Activated CD4-positive, alpha-beta memory T cell treated with anti-CD3 and anti-CD28 coated beads for 36 hours (primary cell): ENCODE measurements around the gene GPER1. TPM values are rescaled to one million over a fixed set of nuclear protein-coding genes. Genes with fewer than 3 reads are reported as not detected.

Experiments
- CTCF ChIA-PET: fragments of 350-600 bp; sonication (Branson Sonifier 250); formaldehyde crosslinking; loops from one replicate; lab custom pipeline; 2021; ENCODE audit warnings: antibody characterized with exemption, inconsistent platforms; lab: Charles Lee
- POLR2A ChIA-PET: fragments of 350-600 bp; sonication (Branson Sonifier 250); formaldehyde crosslinking; loops from one replicate; lab custom pipeline; 2021; ENCODE audit warnings: antibody characterized with exemption; lab: Charles Lee
- DNase-seq: peaks from one replicate; pipeline ENCODE4 v3.0.0-alpha.2; 2020
- H3K27ac Mint-ChIP-seq: one replicate; pipeline ENCODE4 v1.8.0; 2021; ENCODE audit warnings: mixed read lengths
- H3K27me3 Mint-ChIP-seq: one replicate; pipeline ENCODE4 v1.8.0; 2021; ENCODE audit warnings: mixed read lengths
- H3K36me3 Mint-ChIP-seq: one replicate; pipeline ENCODE4 v1.8.0; 2021; ENCODE audit warnings: mixed read lengths
- H3K4me1 Mint-ChIP-seq: one replicate; pipeline ENCODE4 v1.8.0; 2021; ENCODE audit warnings: low read depth, mixed read lengths
- H3K4me3 Mint-ChIP-seq: one replicate; pipeline ENCODE4 v1.8.0; 2021; ENCODE audit warnings: mild to moderate bottlenecking, mixed read lengths
- H3K9me3 Mint-ChIP-seq: one replicate; pipeline ENCODE4 v1.8.0; 2021; ENCODE audit warnings: mixed read lengths
- intact Hi-C: fragments of 100-400 bp; cut with micrococcal nuclease; formaldehyde crosslinking; loops from one replicate; pipeline ENCODE4 v1.15.1; 2023
- total RNA-seq, 2 experiments: library from RNA; stranded (reverse); gene quantifications; one replicate each; pipeline ENCODE4 v1.2.3, GENCODE V29; 2021

The GPER1 gene
- total RNA-seq, 2 experiments from 2014 or later, result 0.12 to 0.22 TPM

DNA sequence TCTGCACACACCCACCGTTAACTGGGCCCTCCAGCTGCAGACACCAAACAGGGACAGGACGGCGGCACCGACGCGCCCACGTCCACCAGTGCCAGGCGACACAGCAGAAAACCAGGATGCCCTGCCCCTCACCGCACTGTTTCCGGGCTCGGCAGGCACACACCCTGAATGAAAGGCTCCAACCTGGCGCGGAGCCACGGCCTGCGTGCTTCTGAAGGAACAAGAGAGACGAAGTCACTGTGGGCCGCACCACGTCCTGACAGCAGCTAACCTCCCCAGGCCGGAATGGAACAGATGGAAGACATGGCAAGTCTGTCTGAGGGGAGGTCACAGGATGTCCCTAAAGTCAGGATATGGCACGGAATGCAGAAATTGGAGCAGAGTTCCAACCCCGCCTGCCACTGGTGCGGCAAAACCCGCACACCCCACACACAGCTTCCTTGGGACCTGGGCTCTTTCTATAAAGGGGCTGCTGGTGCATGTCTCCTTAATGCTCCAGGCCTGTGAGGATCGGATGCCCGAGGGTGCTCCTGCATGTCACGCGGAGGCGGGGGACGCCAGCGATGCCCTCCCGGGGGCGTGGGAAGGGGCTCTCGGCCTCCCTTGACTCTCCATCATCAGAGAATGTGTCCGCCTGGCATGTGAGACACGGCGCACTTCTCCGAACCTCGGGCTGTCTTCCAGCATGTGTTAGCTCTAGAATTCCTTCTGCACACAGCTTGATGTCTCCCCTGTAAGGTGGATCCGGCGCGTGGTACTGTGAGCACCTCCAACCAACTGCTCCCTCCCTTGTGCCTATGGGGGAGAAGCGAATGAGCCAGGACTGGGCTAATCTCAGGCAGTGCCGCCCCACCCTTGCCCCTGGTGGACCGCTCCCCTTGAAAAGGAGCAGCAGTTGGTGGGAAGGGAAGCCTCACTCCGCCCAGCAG is 3.9 kb upstream of the GPER1 start:
- intact Hi-C loops, result no loop called here
- no peaks in the 10 kb centered on the region for H3K9me3 Mint-ChIP-seq
- no peak overlapping the region for H3K27ac Mint-ChIP-seq
- no peaks in the 10 kb centered on the region for H3K27me3 Mint-ChIP-seq
- H3K4me1 Mint-ChIP-seq, result peaks cover 14% of the 10 kb centered on the region
- POLR2A ChIA-PET, result no interaction called here
- H3K4me3 Mint-ChIP-seq, result no peak overlapping the region
- CTCF ChIA-PET, result interaction anchor here (0.8 to 2.9 kb wide), 3 partner anchors 18 to 93 kb away, joined by 3 to 19 read pairs (median 3); no protein-coding TSS in a partner anchor
- DNase-seq, result no peak
- no peaks in the 10 kb centered on the region for H3K36me3 Mint-ChIP-seq

DNA sequence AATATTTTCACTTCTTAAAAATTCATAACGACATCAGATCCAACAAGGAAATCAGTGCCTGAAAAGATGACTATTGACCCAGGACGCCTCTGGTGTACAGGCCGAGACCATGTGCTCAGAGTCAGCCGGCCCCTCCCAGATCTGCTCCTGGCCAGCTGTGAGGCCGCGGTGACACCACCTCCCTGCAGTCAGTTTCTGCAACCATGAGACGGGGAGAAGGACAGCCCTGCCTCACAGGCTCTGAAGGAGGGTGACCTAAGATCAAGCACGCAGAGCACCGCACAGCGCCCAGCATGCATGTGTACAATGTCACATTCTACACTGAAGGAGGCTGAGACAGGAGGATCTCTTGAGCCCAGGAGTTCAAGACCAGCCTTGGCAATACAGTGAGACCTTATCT is 2.6 kb upstream of the GPER1 start:
- intact Hi-C loops, result no loop called here
- no peak overlapping the region for H3K4me3 Mint-ChIP-seq

DNA sequence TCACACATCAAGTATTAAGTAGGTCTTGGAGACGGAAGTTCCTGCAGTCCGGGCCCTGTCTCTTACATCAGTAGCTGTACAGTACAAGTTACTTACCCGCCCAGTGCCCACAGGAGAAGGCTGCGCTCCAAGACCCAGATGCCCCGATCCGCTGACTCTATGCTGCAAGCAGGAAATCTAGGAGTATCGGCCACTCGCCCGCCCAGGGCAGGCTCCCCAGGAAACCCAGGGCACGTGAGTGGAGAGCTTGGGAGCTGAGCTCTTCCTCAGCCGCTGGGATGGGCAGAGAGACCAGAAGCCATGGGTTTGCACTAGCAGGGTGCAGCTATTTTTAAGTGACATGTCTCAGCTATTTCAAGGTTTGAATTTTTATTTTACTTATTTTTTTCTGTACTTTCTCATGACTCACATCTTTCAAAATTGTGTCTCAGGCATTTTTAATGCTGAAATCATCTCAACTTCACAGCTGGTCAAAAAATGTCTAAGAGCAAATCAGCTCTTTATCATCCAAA is 1.9 kb upstream of the GPER1 start:
- Mint-ChIP-seq H3K4me1 (peaks cover 14% of the 10 kb centered on the region), H3K36me3 (no peaks in the 10 kb centered on the region), H3K4me3 (no peak overlapping the region), H3K27me3 (no peaks in the 10 kb centered on the region), H3K9me3 (no peaks in the 10 kb centered on the region), H3K27ac (no peak overlapping the region)
- no peak for DNase-seq
- ChIA-PET POLR2A (no interaction called here), CTCF (interaction anchor here (0.6 to 2.9 kb wide), 23 partner anchors 10 to 1004 kb away, joined by 3 to 19 read pairs (median 4); a partner anchor contains a TSS)
- intact Hi-C loops, result loop anchor here (2.0 kb wide), 1 partner anchor 53 kb away; a partner anchor contains a TSS

More for the DNA sequence above, 2.6 kb upstream of the GPER1 start:
- CTCF ChIA-PET, result interaction anchor here (1.3 to 2.9 kb wide), 6 partner anchors 20 to 91 kb away, joined by 3 to 19 read pairs (median 14); no protein-coding TSS in a partner anchor
- Mint-ChIP-seq H3K9me3 (no peaks in the 10 kb centered on the region), H3K27me3 (no peaks in the 10 kb centered on the region), H3K36me3 (no peaks in the 10 kb centered on the region), H3K27ac (no peak overlapping the region), H3K4me1 (peaks cover 14% of the 10 kb centered on the region)
- DNase-seq, result no peak
- POLR2A ChIA-PET, result no interaction called here

DNA sequence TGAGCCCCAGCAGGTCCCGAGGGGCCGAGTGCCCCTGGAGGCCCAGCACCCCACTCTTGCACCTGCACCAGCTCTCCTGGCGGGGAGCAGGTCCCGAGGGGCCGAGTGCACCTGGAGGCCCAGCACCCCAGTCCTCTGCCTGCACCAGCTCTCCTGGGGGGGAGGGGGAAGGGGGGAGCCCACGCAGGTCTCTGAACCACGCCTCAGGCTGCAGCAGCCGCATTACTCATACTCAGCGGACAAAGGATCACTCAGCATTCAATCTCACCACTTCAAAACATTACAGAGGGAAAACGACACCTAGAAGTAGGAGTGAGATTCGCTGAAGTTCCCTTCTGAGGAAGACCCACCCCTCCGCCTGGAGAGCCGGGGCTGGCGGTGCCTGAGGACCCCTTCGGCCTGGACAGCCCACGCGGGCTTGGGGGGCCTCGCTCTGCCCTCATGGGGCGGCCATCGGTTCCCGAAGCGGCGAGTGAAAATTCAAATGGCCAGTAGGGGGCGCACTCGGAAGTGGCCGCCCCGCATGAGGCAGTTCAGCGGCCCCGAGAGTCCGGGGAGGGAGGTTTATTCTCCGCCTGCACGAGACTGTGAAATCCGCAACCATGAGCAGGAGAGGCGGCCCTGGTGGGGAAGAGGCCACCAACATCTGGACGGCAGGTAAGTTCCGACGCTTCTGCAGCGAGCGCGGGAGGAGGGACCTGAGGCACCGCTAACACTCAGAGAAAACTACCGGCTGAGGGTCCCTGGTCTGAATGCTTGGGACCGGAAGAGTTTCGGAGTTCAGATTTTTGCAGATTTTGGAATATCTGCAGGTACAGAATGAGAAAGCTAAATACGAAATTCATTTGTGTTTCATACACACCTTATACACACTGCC is 1.1 kb upstream of the GPER1 start:
- Mint-ChIP-seq H3K27ac (no peak overlapping the region), H3K36me3 (peaks cover under 1% of the 10 kb centered on the region), H3K4me3 (peak overlapping the region; percentile 54), H3K9me3 (no peaks in the 10 kb centered on the region), H3K27me3 (no peaks in the 10 kb centered on the region), H3K4me1 (peaks cover 14% of the 10 kb centered on the region)
- CTCF ChIA-PET, result interaction anchor here (0.6 to 2.9 kb wide), 23 partner anchors 9 to 1004 kb away, joined by 3 to 19 read pairs (median 4); a partner anchor contains a TSS
- POLR2A ChIA-PET, result no interaction called here
- intact Hi-C loops, result loop anchor here (1.0 to 2.0 kb wide), 2 partner anchors 52 to 89 kb away; a partner anchor contains a TSS
- peak; percentile 81 for DNase-seq

DNA sequence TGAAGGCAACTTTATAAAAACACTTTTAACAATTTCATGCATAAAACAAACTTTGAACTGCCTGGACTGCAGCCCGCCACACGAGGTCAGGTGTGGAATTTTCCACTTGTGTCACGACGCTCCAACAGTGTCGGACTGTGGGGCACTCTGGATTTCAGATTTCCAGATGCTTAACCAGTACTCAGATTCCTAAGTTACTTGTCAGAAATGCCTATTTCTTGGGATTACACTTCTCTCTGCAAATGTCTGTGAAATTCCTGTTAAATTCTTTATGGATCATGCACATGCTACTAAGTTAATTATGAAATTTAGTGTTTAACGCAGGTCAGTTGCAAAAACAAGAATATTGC is 473 bp upstream of the GPER1 start:
- no peak for DNase-seq
- Mint-ChIP-seq H3K27me3 (no peaks in the 10 kb centered on the region), H3K4me3 (no peak overlapping the region), H3K36me3 (peaks cover 2% of the 10 kb centered on the region), H3K9me3 (no peaks in the 10 kb centered on the region), H3K27ac (no peak overlapping the region), H3K4me1 (peaks cover 14% of the 10 kb centered on the region)
- intact Hi-C loops, result loop anchor here (1.0 to 2.0 kb wide), 2 partner anchors 51 to 89 kb away; a partner anchor contains a TSS
- POLR2A ChIA-PET, result no interaction called here
- CTCF ChIA-PET, result interaction anchor here (0.8 to 2.0 kb wide), 3 partner anchors 12 to 120 kb away, joined by 3 to 16 read pairs (median 5); no protein-coding TSS in a partner anchor

DNA sequence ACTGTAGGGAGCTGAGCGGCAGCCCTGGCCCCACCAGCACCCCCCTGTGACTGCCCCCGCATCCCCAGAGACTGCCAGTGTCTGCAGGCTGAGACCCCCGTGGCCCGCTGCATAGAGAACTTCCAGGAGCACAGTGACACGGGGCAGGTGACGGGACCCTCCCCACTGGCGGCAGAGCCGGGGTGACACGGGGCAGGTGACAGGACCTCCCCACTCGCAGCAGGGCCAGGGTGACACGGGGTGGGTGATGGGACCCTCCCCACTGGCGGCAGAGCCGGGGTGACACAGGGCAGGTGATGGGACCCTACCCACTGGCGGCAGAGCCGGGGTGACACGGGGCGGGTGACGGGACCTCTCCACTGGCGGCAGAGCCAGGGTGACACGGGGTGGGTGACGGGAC is 2.3 kb downstream of the GPER1 start:
- intact Hi-C loops, result no loop called here
- CTCF ChIA-PET, result no interaction called here
- Mint-ChIP-seq H3K27ac (no peak overlapping the region), H3K9me3 (no peaks in the 10 kb centered on the region), H3K27me3 (no peaks in the 10 kb centered on the region), H3K4me1 (peaks cover 14% of the 10 kb centered on the region), H3K4me3 (no peak overlapping the region), H3K36me3 (peaks cover 2% of the 10 kb centered on the region)
- no peak for DNase-seq
- POLR2A ChIA-PET, result no interaction called here

DNA sequence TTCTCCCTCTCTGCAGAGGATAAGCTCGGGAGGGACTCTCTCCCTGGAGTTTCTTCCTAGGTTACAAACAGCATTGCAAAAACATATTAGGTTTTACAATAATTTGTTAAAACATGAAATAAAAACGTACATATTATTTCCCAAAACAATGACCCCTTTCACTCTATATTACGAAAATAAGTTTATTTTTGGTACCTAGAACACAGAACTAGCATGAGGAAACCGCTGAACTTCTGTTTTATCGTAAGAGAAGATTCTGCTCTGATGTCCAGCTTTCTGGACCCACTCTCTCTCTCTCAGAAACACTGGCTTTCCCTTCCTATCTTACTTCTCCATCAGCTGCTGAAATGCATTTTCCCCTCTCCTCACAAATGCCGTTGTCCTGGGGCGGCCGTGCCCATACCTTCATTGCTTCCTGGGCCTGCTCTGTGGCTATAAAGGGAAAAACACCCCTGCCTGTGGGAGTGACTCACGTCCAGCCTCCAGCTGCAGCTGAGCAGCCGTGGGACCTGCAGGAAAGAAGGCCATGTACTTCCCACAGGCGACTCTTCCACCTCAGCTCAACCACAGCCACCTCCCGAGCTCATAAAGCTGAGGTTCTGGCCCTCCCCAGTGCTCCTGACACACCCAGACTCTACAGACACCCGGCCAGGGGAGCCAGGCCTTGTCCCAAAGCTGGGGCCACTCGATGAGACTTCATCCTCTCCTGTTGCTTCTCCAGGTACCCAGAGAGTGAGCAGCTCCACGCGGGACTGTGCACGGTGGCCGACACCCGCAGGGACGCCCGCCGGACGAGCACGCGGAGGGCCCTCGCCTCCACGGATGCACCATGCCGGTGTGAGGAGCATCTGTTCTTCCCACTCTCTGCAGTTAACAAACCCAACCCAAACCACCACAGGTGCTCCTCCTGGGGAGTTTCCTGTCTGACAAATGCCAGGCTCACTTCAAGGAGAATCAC is 3.1 kb downstream of the GPER1 start:
- Mint-ChIP-seq H3K4me1 (peaks cover 14% of the 10 kb centered on the region), H3K9me3 (no peaks in the 10 kb centered on the region), H3K27me3 (no peaks in the 10 kb centered on the region), H3K36me3 (peaks cover 2% of the 10 kb centered on the region), H3K27ac (no peak overlapping the region), H3K4me3 (no peak overlapping the region)
- ChIA-PET CTCF (interaction anchor here (0.9 to 2.0 kb wide), 3 partner anchors 79 to 99 kb away, joined by 3 to 6 read pairs (median 4); no protein-coding TSS in a partner anchor), POLR2A (no interaction called here)
- DNase-seq, result no peak
- intact Hi-C loops, result no loop called here

DNA sequence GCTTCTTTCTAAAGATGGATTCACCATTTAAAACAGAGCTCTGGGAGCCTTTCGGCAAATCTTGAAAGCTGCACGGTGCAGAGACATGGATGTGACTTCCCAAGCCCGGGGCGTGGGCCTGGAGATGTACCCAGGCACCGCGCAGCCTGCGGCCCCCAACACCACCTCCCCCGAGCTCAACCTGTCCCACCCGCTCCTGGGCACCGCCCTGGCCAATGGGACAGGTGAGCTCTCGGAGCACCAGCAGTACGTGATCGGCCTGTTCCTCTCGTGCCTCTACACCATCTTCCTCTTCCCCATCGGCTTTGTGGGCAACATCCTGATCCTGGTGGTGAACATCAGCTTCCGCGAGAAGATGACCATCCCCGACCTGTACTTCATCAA is 3.7 kb downstream of the GPER1 start:
- no peak for DNase-seq
- Mint-ChIP-seq H3K27me3 (no peaks in the 10 kb centered on the region), H3K4me1 (peaks cover 10% of the 10 kb centered on the region), H3K9me3 (no peaks in the 10 kb centered on the region), H3K36me3 (peaks cover 2% of the 10 kb centered on the region), H3K4me3 (no peak overlapping the region), H3K27ac (no peak overlapping the region)
- ChIA-PET CTCF (interaction anchor here (0.9 to 2.0 kb wide), 3 partner anchors 78 to 99 kb away, joined by 3 to 6 read pairs (median 4); no protein-coding TSS in a partner anchor), POLR2A (no interaction called here)
- intact Hi-C loops, result no loop called here

DNA sequence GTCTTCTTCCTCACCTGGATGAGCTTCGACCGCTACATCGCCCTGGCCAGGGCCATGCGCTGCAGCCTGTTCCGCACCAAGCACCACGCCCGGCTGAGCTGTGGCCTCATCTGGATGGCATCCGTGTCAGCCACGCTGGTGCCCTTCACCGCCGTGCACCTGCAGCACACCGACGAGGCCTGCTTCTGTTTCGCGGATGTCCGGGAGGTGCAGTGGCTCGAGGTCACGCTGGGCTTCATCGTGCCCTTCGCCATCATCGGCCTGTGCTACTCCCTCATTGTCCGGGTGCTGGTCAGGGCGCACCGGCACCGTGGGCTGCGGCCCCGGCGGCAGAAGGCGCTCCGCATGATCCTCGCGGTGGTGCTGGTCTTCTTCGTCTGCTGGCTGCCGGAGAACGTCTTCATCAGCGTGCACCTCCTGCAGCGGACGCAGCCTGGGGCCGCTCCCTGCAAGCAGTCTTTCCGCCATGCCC is 4.3 kb downstream of the GPER1 start:
- ChIA-PET CTCF (interaction anchor here (2.0 kb wide), 1 partner anchor 84 kb away, joined by 6 read pairs; no protein-coding TSS in a partner anchor), POLR2A (no interaction called here)
- Mint-ChIP-seq H3K27me3 (no peaks in the 10 kb centered on the region), H3K36me3 (peaks cover 2% of the 10 kb centered on the region), H3K9me3 (no peaks in the 10 kb centered on the region), H3K4me3 (no peak overlapping the region), H3K4me1 (peaks cover 5% of the 10 kb centered on the region), H3K27ac (no peak overlapping the region)
- DNase-seq, result no peak
- intact Hi-C loops, result no loop called here

DNA sequence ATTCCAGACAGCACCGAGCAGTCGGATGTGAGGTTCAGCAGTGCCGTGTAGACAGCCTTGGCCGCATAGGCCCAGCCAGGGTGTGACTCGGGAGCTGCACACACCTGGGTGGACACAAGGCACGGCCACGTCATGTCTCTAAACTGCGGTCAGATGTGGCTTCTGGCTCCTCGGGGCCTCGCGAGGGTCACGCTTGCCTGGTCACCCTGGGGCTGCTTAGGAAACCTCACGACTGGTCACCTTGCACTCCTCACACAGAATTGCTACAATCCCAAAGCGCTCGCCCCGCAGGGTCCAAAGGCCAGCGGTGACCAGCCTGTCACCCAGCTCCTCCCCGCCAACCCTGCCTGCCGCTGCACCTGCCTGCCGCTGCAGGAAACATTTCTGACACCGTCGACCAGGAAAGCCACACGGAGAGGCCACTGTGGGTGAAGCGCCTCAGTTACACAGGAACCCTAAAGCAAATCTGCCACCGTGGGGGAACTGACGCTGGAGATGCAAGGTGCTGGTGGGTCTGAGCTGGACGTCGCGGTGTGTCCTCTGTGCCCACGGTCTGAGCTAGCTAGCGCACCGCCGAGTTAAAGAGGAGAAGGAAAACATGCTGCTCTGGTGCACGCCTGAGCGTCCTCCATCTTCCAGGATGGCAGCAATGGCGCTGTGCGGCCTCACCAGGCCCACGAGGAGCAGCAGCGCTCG is 5.0 kb downstream of the GPER1 start:
- Mint-ChIP-seq H3K4me3 (no peak overlapping the region), H3K9me3 (no peaks in the 10 kb centered on the region), H3K4me1 (no peaks in the 10 kb centered on the region), H3K27me3 (no peaks in the 10 kb centered on the region), H3K36me3 (peaks cover 5% of the 10 kb centered on the region), H3K27ac (no peak overlapping the region)
- intact Hi-C loops, result no loop called here
- ChIA-PET POLR2A (no interaction called here), CTCF (no interaction called here)
- DNase-seq, result no peak
